ENCODE data around the gene TUBGCP2.

Gene TUBGCP2

GRCh38 chr10:133308421-133309099 lies at the start of gene TUBGCP2, which contains the start of gene ZNF511:
Gene TUBGCP2, minus strand, starts transcription at chr10:133308872. Its CDS starts 5,931 bp downstream, at chr10:133302941.
Gene ZNF511, plus strand, starts transcription at chr10:133308914. Its CDS starts 30 bp downstream, at chr10:133308944.
- Mint-ChIP-seq H3K27ac (peak within 1 kb of the TSS; percentile 99), H3K36me3 (ENCODE audit: low read depth) (peaks cover 12% of the 10 kb centered on the region), H3K9me3 (no peaks in the 10 kb centered on the region), H3K4me3 (peak within 1 kb of the TSS; percentile 97), H3K27me3 (ENCODE audit: low read depth) (no peaks in the 10 kb centered on the region), H3K4me1 (ENCODE audit: low read depth) (peaks cover 20% of the 10 kb centered on the region)

- Mint-ChIP-seq H3K27ac (no peak within 1 kb of the TSS), H3K4me1 (ENCODE audit: low read depth) (no peaks in the 10 kb centered on the region), H3K36me3 (ENCODE audit: low read depth) (peaks cover 6% of the 10 kb centered on the region), H3K4me3 (peak within 1 kb of the TSS; percentile 67), H3K9me3 (no peaks in the 10 kb centered on the region), H3K27me3 (ENCODE audit: low read depth) (no peaks in the 10 kb centered on the region)
Measured at GRCh38 chr10:133357285-133358161, 48.9 kb upstream of the TUBGCP2 start, which contains the start of gene FUOM. Gene FUOM, minus strand, starts transcription at chr10:133358019. Its CDS starts 12 bp downstream, at chr10:133358007.

- peaks cover 3% of the 10 kb centered on the region for H3K36me3 Mint-ChIP-seq (ENCODE audit: low read depth)
- H3K27me3 Mint-ChIP-seq (ENCODE audit: low read depth): no peaks in the 10 kb centered on the region
- no peak overlapping the region for H3K27ac Mint-ChIP-seq
- no peaks in the 10 kb centered on the region for H3K9me3 Mint-ChIP-seq
- no peaks in the 10 kb centered on the region for H3K4me1 Mint-ChIP-seq (ENCODE audit: low read depth)
- peak overlapping the region; percentile 65 for H3K4me3 Mint-ChIP-seq
Measured at GRCh38 chr10:133356549-133357284, 48.0 kb upstream of the TUBGCP2 start.

- Mint-ChIP-seq H3K4me1 (ENCODE audit: low read depth) (no peaks in the 10 kb centered on the region), H3K4me3 (peak overlapping the region; percentile 68), H3K36me3 (ENCODE audit: low read depth) (no peaks in the 10 kb centered on the region), H3K27ac (no peak overlapping the region), H3K9me3 (no peaks in the 10 kb centered on the region), H3K27me3 (ENCODE audit: low read depth) (no peaks in the 10 kb centered on the region)
Measured at GRCh38 chr10:133355991-133356390, 47.3 kb upstream of the TUBGCP2 start.

GRCh38 chr10:133355266-133355665 lies 46.6 kb upstream of the TUBGCP2 start:
- no peak overlapping the region for H3K4me3 Mint-ChIP-seq
- no peaks in the 10 kb centered on the region for H3K36me3 Mint-ChIP-seq (ENCODE audit: low read depth)
- H3K27me3 Mint-ChIP-seq (ENCODE audit: low read depth): no peaks in the 10 kb centered on the region
- no peaks in the 10 kb centered on the region for H3K9me3 Mint-ChIP-seq
- H3K27ac Mint-ChIP-seq: no peak overlapping the region
- no peaks in the 10 kb centered on the region for H3K4me1 Mint-ChIP-seq (ENCODE audit: low read depth)

- Mint-ChIP-seq H3K9me3 (no peaks in the 10 kb centered on the region), H3K36me3 (ENCODE audit: low read depth) (no peaks in the 10 kb centered on the region), H3K4me1 (ENCODE audit: low read depth) (no peaks in the 10 kb centered on the region), H3K4me3 (no peak overlapping the region), H3K27ac (no peak overlapping the region), H3K27me3 (ENCODE audit: low read depth) (no peaks in the 10 kb centered on the region)
Measured at GRCh38 chr10:133354672-133355240, 46.1 kb upstream of the TUBGCP2 start.

GRCh38 chr10:133353988-133354605 lies 45.4 kb upstream of the TUBGCP2 start:
- no peaks in the 10 kb centered on the region for H3K4me1 Mint-ChIP-seq (ENCODE audit: low read depth)
- H3K36me3 Mint-ChIP-seq (ENCODE audit: low read depth): no peaks in the 10 kb centered on the region
- no peaks in the 10 kb centered on the region for H3K27me3 Mint-ChIP-seq (ENCODE audit: low read depth)
- H3K4me3 Mint-ChIP-seq: no peak overlapping the region
- H3K27ac Mint-ChIP-seq: no peak overlapping the region
- no peaks in the 10 kb centered on the region for H3K9me3 Mint-ChIP-seq

GRCh38 chr10:133353202-133353959 lies 44.7 kb upstream of the TUBGCP2 start:
- H3K27me3 Mint-ChIP-seq (ENCODE audit: low read depth): no peaks in the 10 kb centered on the region
- H3K9me3 Mint-ChIP-seq: no peaks in the 10 kb centered on the region
- H3K36me3 Mint-ChIP-seq (ENCODE audit: low read depth): no peaks in the 10 kb centered on the region
- no peak overlapping the region for H3K4me3 Mint-ChIP-seq
- no peak overlapping the region for H3K27ac Mint-ChIP-seq
- no peaks in the 10 kb centered on the region for H3K4me1 Mint-ChIP-seq (ENCODE audit: low read depth)

- Mint-ChIP-seq H3K4me1 (ENCODE audit: low read depth) (no peaks in the 10 kb centered on the region), H3K36me3 (ENCODE audit: low read depth) (no peaks in the 10 kb centered on the region), H3K9me3 (no peaks in the 10 kb centered on the region), H3K27me3 (ENCODE audit: low read depth) (no peaks in the 10 kb centered on the region), H3K27ac (no peak overlapping the region), H3K4me3 (no peak overlapping the region)
Measured at GRCh38 chr10:133351408-133352318, 43.0 kb upstream of the TUBGCP2 start.

- H3K36me3 Mint-ChIP-seq (ENCODE audit: low read depth): no peaks in the 10 kb centered on the region
- peaks cover under 1% of the 10 kb centered on the region for H3K27me3 Mint-ChIP-seq (ENCODE audit: low read depth)
- H3K27ac Mint-ChIP-seq: no peak overlapping the region
- H3K4me1 Mint-ChIP-seq (ENCODE audit: low read depth): no peaks in the 10 kb centered on the region
- H3K4me3 Mint-ChIP-seq: no peak overlapping the region
- no peaks in the 10 kb centered on the region for H3K9me3 Mint-ChIP-seq
Measured at GRCh38 chr10:133350950-133351329, 42.3 kb upstream of the TUBGCP2 start.

GRCh38 chr10:133350283-133350949 lies 41.7 kb upstream of the TUBGCP2 start:
- no peak overlapping the region for H3K27ac Mint-ChIP-seq
- H3K4me3 Mint-ChIP-seq: no peak overlapping the region
- no peaks in the 10 kb centered on the region for H3K4me1 Mint-ChIP-seq (ENCODE audit: low read depth)
- H3K9me3 Mint-ChIP-seq: no peaks in the 10 kb centered on the region
- peaks cover 5% of the 10 kb centered on the region for H3K27me3 Mint-ChIP-seq (ENCODE audit: low read depth)
- no peaks in the 10 kb centered on the region for H3K36me3 Mint-ChIP-seq (ENCODE audit: low read depth)

GRCh38 chr10:133349577-133350011 lies 40.9 kb upstream of the TUBGCP2 start:
- peaks cover 6% of the 10 kb centered on the region for H3K27me3 Mint-ChIP-seq (ENCODE audit: low read depth)
- no peaks in the 10 kb centered on the region for H3K9me3 Mint-ChIP-seq
- no peak overlapping the region for H3K27ac Mint-ChIP-seq
- H3K4me3 Mint-ChIP-seq: no peak overlapping the region
- H3K36me3 Mint-ChIP-seq (ENCODE audit: low read depth): no peaks in the 10 kb centered on the region
- H3K4me1 Mint-ChIP-seq (ENCODE audit: low read depth): no peaks in the 10 kb centered on the region

Measured in T-helper 1 cell treated with Interleukin-12 subunit alpha and Interleukin-12 subunit beta and Interleukin-4 antibody, amounts not matched to agents 30 μg/mL and 1 μg/mL, for 36 hours (primary cell).